Activated CD4-positive, alpha-beta memory T cell treated with anti-CD3 and anti-CD28 coated beads, Interleukin-2, amount 10 ng/mL, durations not matched to agents 7 days and 5 days (primary cell): ENCODE measurements around the gene RNF220. TPM values are rescaled to one million over a fixed set of nuclear protein-coding genes. Genes with fewer than 3 reads are reported as not detected.

Source experiments
- CTCF ChIA-PET: fragments of 350-600 bp; sonication (Branson Sonifier 250); formaldehyde crosslinking; loops from one replicate; lab custom pipeline; 2021; ENCODE audit warnings: antibody characterized with exemption, inconsistent platforms; lab: Charles Lee
- POLR2A ChIA-PET: fragments of 350-600 bp; sonication (Branson Sonifier 250); formaldehyde crosslinking; loops from one replicate; lab custom pipeline; 2021; ENCODE audit warnings: antibody characterized with exemption; lab: Charles Lee
- DNase-seq: peaks from one replicate; pipeline ENCODE4 v3.0.0-alpha.2; 2020
- H3K27ac Mint-ChIP-seq: one replicate; pipeline ENCODE4 v1.8.0; 2021; ENCODE audit warnings: mild to moderate bottlenecking, mixed read lengths
- H3K27me3 Mint-ChIP-seq: one replicate; pipeline ENCODE4 v1.8.0; 2021; ENCODE audit warnings: mixed read lengths
- H3K36me3 Mint-ChIP-seq: one replicate; pipeline ENCODE4 v1.8.0; 2021; ENCODE audit warnings: low read depth, mixed read lengths
- H3K4me1 Mint-ChIP-seq: one replicate; pipeline ENCODE4 v1.8.0; 2021; ENCODE audit warnings: mixed read lengths
- H3K4me3 Mint-ChIP-seq: one replicate; pipeline ENCODE4 v1.8.0; 2021; ENCODE audit warnings: mild to moderate bottlenecking, mixed read lengths
- H3K9me3 Mint-ChIP-seq: one replicate; pipeline ENCODE4 v1.8.0; 2021; ENCODE audit warnings: mixed read lengths
- total RNA-seq, 2 experiments: library from RNA; stranded (reverse); gene quantifications; one replicate each; pipeline ENCODE4 v1.2.3, GENCODE V29; 2021

RNF220 gene
- total RNA-seq, 2 experiments from 2014 or later, result 69.0 to 70.7 TPM

- CTCF ChIA-PET, result no interaction called here
- H3K27me3 Mint-ChIP-seq, result peaks cover 7% of the 10 kb centered on the region
- no peak overlapping the region for H3K4me3 Mint-ChIP-seq
- H3K36me3 Mint-ChIP-seq, result no peaks in the 10 kb centered on the region
- DNase-seq, result no peak
- POLR2A ChIA-PET, result no interaction called here
- H3K9me3 Mint-ChIP-seq, result no peaks in the 10 kb centered on the region
- H3K27ac Mint-ChIP-seq, result no peak overlapping the region
- no peaks in the 10 kb centered on the region for H3K4me1 Mint-ChIP-seq
These were observed 185.4 kb downstream of the RNF220 start for GRCh38 chr1:44590475-44590874.

- H3K36me3 Mint-ChIP-seq, result no peaks in the 10 kb centered on the region
- H3K27ac Mint-ChIP-seq, result no peak overlapping the region
- no peak overlapping the region for H3K4me3 Mint-ChIP-seq
- DNase-seq, result no peak
- ChIA-PET CTCF (interaction anchor here (0.8 kb wide), 1 partner anchor 20 kb away, joined by 4 read pairs; no protein-coding TSS in a partner anchor), POLR2A (no interaction called here)
- H3K9me3 Mint-ChIP-seq, result no peaks in the 10 kb centered on the region
- H3K27me3 Mint-ChIP-seq, result peaks cover 7% of the 10 kb centered on the region
- no peaks in the 10 kb centered on the region for H3K4me1 Mint-ChIP-seq
These were observed 186.3 kb downstream of the RNF220 start for GRCh38 chr1:44591381-44591780.

- no peaks in the 10 kb centered on the region for H3K4me1 Mint-ChIP-seq
- peaks cover 6% of the 10 kb centered on the region for H3K27me3 Mint-ChIP-seq
- CTCF ChIA-PET, result interaction anchor here (0.5 to 3.8 kb wide), 5 partner anchors 20 to 214 kb away, joined by 3 to 29 read pairs (median 3); no protein-coding TSS in a partner anchor
- no peak overlapping the region for H3K4me3 Mint-ChIP-seq
- POLR2A ChIA-PET, result interaction anchor here (0.8 kb wide), 1 partner anchor 214 kb away, joined by 3 read pairs; no protein-coding TSS in a partner anchor
- no peaks in the 10 kb centered on the region for H3K9me3 Mint-ChIP-seq
- no peaks in the 10 kb centered on the region for H3K36me3 Mint-ChIP-seq
- no peak for DNase-seq
- no peak overlapping the region for H3K27ac Mint-ChIP-seq
These were observed 187.4 kb downstream of the RNF220 start for GRCh38 chr1:44592208-44593145.

DNA sequence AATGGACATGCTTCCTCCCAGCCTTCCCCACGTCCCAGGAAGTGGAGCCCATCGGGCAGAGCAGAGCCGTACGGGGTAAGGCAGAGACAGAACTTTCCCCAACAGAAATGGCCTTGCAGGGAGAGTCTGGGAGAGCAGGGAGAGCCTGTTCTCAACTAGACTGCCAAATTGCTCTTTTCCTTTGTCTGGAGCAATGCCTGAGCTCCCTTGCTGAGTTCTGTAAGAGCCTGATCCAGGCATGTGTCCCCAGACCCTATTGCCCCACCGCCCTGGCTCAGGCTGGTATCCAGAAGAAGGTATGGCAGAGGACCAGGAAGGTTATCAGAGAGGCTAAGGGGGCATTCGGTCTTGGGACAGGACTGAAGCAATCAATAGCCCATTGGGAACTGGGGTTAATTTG lies 189.3 kb downstream of the RNF220 start:
- no peak for DNase-seq
- Mint-ChIP-seq H3K36me3 (no peaks in the 10 kb centered on the region), H3K9me3 (no peaks in the 10 kb centered on the region), H3K4me1 (no peaks in the 10 kb centered on the region), H3K27ac (no peak overlapping the region), H3K27me3 (peaks cover 3% of the 10 kb centered on the region), H3K4me3 (no peak overlapping the region)
- CTCF ChIA-PET, result interaction anchor here (0.5 to 3.8 kb wide), 16 partner anchors 10 to 382 kb away, joined by 3 to 29 read pairs (median 4); no protein-coding TSS in a partner anchor
- POLR2A ChIA-PET, result no interaction called here

DNA sequence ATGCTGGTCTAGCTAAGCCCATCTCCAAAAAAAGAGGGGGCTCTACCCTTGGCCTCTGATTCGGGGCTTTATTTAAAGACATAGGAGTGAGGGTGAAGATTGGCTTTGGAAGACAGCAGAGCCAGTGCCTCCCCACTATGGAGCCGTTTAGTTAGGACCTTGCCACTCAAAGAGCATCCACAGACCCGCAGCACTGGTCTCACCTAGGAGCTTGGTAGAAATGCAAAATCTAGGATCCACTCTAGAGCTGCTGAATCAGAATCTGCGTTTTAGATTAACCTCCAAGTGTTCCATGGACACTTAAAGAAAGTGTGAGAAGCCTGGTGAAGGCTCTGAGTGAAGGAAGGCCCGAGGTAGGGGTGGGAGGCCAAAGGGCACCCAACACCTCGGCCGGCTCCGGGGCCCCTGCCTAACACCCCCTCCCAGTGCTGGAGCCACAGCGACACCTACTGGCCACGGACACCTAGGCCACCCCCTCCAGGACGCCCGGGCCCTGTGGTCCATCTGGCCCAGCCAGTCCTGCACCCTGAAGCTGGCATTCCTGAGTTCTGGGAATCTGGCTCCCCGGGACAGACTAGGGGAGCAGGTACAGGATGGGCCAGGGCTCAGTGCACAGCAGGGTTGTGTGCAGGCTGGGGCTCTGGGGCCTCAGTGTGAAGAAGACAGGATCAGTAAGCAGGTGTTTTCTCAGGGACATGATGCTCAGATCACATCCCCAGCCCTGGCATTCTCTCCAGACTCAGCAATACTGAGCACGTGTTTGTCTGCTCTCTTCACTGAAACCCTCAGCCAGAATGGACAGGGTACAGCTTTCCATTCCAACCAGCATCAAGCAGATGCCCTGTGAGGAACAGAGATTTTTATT lies 190.0 kb downstream of the RNF220 start:
- POLR2A ChIA-PET, result no interaction called here
- Mint-ChIP-seq H3K9me3 (no peaks in the 10 kb centered on the region), H3K4me1 (no peaks in the 10 kb centered on the region), H3K27me3 (peaks cover 3% of the 10 kb centered on the region), H3K4me3 (no peak overlapping the region), H3K36me3 (no peaks in the 10 kb centered on the region), H3K27ac (no peak overlapping the region)
- CTCF ChIA-PET, result interaction anchor here (0.5 to 3.8 kb wide), 21 partner anchors 9 to 383 kb away, joined by 3 to 29 read pairs (median 4); no protein-coding TSS in a partner anchor
- DNase-seq, result peak; percentile 79

GRCh38 chr1:44596511-44596910 lies 191.5 kb downstream of the RNF220 start:
- POLR2A ChIA-PET, result no interaction called here
- H3K36me3 Mint-ChIP-seq, result no peaks in the 10 kb centered on the region

GRCh38 chr1:44598167-44598566 lies 193.1 kb downstream of the RNF220 start:
- Mint-ChIP-seq H3K4me1 (no peaks in the 10 kb centered on the region), H3K9me3 (no peaks in the 10 kb centered on the region), H3K36me3 (no peaks in the 10 kb centered on the region), H3K4me3 (no peak overlapping the region), H3K27me3 (peaks cover 3% of the 10 kb centered on the region), H3K27ac (no peak overlapping the region)
- POLR2A ChIA-PET, result no interaction called here
- no peak for DNase-seq
- CTCF ChIA-PET, result interaction anchor here (2.7 kb wide), 1 partner anchor 221 kb away, joined by 10 read pairs; no protein-coding TSS in a partner anchor

More at GRCh38 chr1:44596511-44596910, 191.5 kb downstream of the RNF220 start:
- H3K4me3 Mint-ChIP-seq, result no peak overlapping the region
- no peaks in the 10 kb centered on the region for H3K9me3 Mint-ChIP-seq
- CTCF ChIA-PET, result interaction anchor here (1.0 to 1.3 kb wide), 2 partner anchors 24 to 69 kb away, joined by 3 read pairs; no protein-coding TSS in a partner anchor
- peaks cover 3% of the 10 kb centered on the region for H3K27me3 Mint-ChIP-seq
- H3K4me1 Mint-ChIP-seq, result no peaks in the 10 kb centered on the region
- no peak for DNase-seq
- no peak overlapping the region for H3K27ac Mint-ChIP-seq

- ChIA-PET CTCF (no interaction called here), POLR2A (no interaction called here)
- no peaks in the 10 kb centered on the region for H3K4me1 Mint-ChIP-seq
These were observed 197.9 kb downstream of the RNF220 start for GRCh38 chr1:44602634-44603628.

DNA sequence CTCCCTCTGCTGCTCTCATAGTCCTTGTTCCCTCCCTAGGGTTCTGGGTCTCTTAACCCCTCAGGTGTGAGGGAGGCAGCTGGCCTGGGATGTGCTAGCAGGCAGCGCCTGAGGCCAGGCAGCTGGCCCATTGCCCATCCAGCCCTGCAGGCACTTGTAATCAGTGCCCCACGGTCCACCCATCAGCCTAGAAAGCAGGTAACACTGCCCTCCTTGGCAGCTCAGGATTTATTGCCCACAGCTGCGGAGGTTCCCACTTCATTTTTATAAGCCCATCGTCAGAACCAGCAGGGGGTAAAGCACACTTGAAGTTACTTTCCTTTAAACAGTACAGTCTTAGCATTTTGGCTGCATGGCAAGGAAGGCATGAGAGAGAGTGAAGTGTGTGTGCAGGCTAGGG lies 198.7 kb downstream of the RNF220 start:
- Mint-ChIP-seq H3K27ac (no peak overlapping the region), H3K9me3 (no peaks in the 10 kb centered on the region), H3K27me3 (peaks cover 4% of the 10 kb centered on the region), H3K4me3 (no peak overlapping the region), H3K36me3 (no peaks in the 10 kb centered on the region), H3K4me1 (no peaks in the 10 kb centered on the region)
- no peak for DNase-seq
- CTCF ChIA-PET, result interaction anchor here (1.2 kb wide), 1 partner anchor 9 kb away, joined by 4 read pairs; no protein-coding TSS in a partner anchor
- POLR2A ChIA-PET, result no interaction called here

More at GRCh38 chr1:44602634-44603628, 197.9 kb downstream of the RNF220 start:
- no peak overlapping the region for H3K4me3 Mint-ChIP-seq
- H3K9me3 Mint-ChIP-seq, result no peaks in the 10 kb centered on the region
- peaks cover 6% of the 10 kb centered on the region for H3K27me3 Mint-ChIP-seq
- no peak for DNase-seq
- no peak overlapping the region for H3K27ac Mint-ChIP-seq
- H3K36me3 Mint-ChIP-seq, result no peaks in the 10 kb centered on the region

DNA sequence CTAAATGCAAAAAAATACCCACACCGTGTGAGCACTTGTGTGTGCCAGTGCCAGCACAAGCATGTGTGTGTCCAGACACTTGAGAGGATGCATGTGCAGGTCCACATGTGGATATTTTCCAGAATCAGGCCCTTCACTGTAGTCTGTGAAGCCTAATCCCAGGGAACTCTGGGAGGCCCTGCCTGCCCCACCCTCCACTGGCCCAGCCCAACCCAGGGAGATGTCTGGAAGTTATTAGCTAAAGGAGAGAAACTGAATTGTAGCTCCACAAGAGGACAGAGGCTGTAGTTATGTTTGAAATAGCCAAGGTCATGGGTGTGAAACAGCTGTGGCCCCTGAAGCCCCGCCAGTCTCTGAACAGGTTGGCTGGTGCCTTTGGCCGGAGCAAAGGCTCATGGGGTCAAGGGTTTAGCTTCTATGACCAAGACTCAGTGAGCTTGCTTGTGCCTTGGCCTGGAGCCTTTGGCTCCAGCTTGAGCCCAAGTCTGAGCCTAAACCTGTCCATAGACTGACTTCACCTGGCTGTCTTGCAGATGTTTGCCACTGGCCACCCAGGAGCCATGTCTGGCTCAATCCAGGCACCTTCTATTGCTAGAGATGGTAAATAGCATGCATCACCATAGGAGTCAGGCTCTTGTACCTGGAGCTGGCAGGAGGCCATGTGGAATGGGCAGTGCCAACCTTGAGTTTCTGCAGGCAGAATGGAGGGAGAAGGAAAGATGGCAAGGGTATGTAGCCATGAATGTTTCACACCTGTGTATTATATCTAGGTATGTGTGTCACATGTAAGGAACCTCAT lies 199.3 kb downstream of the RNF220 start:
- Mint-ChIP-seq H3K27me3 (peaks cover 3% of the 10 kb centered on the region), H3K4me1 (no peaks in the 10 kb centered on the region), H3K27ac (no peak overlapping the region), H3K4me3 (no peak overlapping the region), H3K36me3 (no peaks in the 10 kb centered on the region), H3K9me3 (no peaks in the 10 kb centered on the region)
- no peak for DNase-seq
- CTCF ChIA-PET, result interaction anchor here (1.2 kb wide), 1 partner anchor 9 kb away, joined by 4 read pairs; no protein-coding TSS in a partner anchor
- POLR2A ChIA-PET, result no interaction called here

GRCh38 chr1:44605914-44606615 lies 201.0 kb downstream of the RNF220 start:
- Mint-ChIP-seq H3K4me3 (no peak overlapping the region), H3K27me3 (peaks cover 3% of the 10 kb centered on the region), H3K27ac (no peak overlapping the region), H3K4me1 (no peaks in the 10 kb centered on the region), H3K9me3 (no peaks in the 10 kb centered on the region), H3K36me3 (no peaks in the 10 kb centered on the region)
- no peak for DNase-seq
- POLR2A ChIA-PET, result no interaction called here
- CTCF ChIA-PET, result interaction anchor here (0.6 kb wide), 1 partner anchor 458 kb away, joined by 6 read pairs; no protein-coding TSS in a partner anchor
